HG03135 (cell line): ENCODE measurements around the gene MAPKAP1.
"Not testable (repeated sequence)": the region's sequence is repeated elsewhere in the genome, so short reads cannot be mapped to it uniquely, and the experiment has no call there.

Experiments used
- ATAC-seq: cut with Tn5 transposase; IDR thresholded peaks from one replicate; pipeline ENCODE4 v1.9.1; 2021; ENCODE audit warnings: mild to moderate bottlenecking, moderate library complexity; ENCODE audit not compliant: unreplicated experiment

The MAPKAP1 gene

DNA sequence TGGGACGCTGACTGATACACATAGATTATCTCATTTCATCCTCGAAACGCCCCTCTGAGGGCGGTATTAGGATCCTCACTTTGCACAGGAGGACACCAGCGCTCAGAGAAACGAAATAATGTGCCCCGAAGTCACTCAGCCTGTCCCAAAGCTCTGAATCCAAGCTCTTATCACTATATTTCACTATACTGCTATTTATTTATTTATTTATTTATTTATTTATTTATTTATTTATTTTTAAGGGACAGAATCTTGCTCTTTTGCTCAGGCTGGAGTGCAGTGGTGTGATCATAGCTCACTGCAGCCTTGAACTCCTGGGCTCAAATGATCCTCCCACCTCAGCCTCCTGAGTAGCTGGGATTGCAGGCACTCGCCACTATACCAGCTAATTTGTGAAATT is 306.8 kb downstream of the MAPKAP1 start:
- not testable (repeated sequence) for ATAC-seq

DNA sequence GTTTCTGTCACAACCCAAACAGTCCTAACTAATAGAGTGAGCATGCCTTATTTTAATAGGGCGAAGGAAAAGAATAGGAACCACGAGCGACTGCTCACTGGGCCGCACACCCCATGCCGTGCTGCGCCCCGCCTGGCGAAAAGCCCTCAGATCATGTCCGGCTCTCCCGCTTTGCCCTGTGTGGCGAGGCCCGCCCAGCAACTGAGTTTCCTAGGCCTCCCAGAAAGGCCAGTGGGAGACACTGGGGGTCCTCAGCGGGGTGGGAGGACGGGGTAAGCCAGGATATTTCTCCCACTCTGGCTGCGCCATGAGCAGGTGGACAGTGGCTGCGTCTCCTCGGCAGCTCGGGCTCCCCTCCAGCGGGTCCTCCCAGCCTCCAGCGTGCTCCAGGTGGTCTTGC is 307.3 kb downstream of the MAPKAP1 start:
- ATAC-seq, result no peak

DNA sequence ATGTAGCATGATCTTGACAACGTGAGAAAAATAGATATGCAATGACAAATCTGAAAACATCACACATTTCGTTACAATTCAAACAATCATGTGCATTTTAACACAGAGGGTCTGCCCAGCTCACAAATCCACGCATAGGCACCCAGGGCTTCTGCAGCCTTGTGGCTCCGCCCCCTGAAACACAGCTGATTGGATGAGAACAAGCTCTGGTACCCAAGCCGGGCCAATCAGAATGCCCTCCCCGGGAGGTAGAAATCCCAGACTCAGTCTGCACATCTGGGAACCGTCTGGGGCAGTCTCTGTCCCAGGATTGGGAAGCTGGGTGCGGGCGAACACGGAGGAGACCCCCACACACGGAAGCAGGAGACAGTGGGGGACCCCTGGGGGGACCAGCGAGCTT is 307.8 kb downstream of the MAPKAP1 start:
- ATAC-seq, result no peak

DNA sequence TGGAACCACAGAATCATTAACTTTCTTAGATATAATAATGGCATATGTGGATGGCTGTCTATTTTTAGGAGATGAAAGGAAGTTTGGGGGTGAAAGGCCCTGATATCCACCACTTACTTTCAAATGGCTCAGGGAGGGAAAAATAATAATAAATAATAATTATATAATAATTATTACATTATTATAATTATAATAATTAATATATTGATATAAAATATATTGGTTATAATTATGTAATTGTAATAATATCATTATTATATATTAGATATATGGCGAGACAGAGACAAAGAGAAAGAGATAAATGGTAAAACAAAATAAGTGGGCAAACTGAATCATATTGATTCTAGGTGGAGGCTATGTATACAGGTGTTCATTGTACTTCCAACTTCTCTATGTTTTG is 308.8 kb downstream of the MAPKAP1 start:
- ATAC-seq, result no peak

DNA sequence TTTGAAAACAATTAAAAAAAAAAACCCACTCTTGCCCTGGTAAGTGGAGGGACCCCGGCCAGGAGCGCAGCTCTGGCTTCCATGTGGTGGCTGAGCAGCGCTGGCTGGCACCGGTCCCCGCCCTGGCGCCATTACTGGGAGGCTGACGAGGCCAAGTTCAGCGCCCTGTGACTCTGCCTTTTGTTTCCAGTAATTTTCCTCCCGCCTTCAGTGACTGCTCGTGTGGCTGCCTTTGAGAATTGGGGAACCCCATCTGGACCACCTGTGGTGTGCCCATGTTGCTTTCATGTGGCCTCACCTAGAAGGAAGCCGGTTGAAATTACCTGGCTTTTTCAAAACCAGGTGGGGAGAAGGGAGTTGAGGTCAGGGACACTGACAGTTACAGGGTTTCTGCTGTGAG is 309.3 kb downstream of the MAPKAP1 start:
- ATAC-seq, result no peak

DNA sequence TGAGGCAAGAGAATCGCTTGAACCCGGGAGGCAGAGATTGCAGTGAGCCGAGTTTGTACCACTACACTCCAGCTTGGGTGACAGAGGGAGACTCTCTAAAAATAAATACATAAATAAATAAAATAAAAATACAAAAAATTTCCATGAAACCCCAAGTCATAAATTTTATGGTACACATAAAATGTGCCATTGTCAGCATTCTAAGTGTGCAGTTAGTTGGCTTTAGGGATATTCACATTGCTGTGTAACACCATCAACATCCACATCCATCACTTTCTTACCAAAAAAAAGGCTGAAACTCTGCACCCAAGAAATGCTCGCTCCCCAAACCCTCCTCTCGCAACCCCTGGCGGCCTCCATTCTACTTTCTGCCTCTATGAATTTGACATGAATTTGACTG is 310.2 kb downstream of the MAPKAP1 start:
- ATAC-seq, result no peak

DNA sequence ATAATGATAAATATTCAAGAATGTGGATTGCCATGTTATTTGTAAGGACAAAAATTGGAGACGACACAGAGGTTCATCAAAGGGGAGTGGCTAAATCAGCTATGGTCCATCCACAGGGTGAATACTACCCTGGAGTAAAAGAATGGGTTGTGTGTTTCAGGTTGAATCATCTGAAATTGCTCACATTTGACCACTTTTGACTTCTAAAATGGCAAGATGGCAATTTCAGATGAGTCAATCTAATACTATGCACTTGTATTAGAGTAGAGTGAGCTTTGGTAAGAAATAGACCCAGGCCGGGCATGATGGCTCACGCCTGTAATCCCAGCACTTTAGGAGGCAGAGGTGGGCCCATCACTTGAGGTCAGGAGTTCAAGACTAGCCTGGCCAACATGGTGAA is 313.6 kb downstream of the MAPKAP1 start:
- no peak for ATAC-seq

DNA sequence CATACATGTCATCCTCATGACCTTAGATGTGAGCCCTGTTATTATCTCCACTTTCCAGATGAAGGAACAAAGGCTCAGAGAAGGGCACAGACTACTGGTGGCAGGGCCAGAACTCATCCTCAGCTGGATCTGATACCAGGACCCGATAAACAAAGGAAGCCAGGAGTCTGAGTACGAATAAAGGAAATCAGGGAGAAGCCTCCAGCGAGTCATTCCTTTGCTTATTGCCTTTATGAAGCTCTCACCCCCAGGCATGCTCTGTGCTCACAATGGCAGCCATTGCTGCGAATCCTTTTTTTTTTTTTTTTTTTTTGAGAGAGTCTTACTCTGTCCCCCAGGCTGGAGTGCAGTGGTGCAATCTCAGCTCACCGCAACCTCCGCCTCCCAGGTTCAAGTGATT is 315.3 kb downstream of the MAPKAP1 start:
- ATAC-seq, result no peak

DNA sequence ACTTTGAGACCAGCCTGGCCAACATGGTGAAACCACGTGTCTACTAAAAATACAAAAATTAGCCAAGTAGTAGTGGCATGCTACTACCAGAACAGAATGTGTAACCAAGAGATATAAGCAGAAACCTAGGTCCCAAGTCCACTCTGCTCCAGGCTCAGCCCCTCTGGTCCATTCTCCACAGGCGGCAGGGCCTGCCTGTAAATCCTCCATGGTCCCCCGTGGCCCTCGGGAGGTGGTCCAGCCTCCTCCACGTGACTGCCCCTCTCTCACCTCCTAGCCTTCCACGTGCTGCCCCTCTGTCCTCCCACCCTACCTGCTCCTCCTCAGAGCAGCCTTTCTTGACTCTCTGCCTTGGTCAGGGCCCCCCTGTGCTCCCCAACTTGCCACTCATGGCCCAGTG is 318.0 kb downstream of the MAPKAP1 start:
- ATAC-seq, result no peak

DNA sequence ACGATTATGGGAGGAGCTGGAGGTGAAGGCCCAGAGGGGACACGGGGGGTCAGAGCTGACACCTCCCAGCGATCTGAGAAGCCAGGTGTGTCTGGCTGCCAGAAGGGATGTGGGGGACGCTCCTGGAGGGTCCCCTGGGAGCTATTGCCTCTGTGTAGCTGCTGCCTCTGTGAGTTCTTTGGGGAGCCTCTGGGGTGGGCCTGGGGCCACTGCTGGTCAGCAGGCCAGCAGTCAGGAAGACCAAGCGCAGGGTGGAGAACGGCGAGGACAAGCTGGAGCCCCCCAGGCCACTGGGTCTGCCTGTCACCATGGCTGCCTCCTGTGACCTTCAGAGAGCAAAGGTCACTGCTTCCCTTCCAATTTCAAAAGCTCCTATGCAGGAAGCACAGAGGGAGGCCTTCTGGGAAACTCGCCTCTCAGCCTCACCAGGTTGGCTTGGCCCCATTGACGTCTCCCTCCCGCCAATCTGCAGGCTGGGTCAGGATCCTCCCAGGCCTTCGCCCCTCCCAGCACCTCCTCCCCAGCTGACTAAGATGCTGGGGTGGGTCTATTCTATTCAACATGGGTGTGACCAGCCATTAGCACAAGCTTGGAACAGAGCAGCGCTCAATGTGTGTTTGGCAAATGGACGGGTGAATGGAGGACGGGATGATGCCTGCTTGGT is 319.0 kb downstream of the MAPKAP1 start:
- ATAC-seq, result no peak
